HEK293 (cell line): ENCODE data around the gene PAM.

Experiments used
- CTCF ChIP-seq: fragments of 450-650 bp; formaldehyde crosslinking; IDR thresholded peaks from 2 replicates; pipeline ENCODE4 v1.5.1; 2016; ENCODE audit warnings: missing biosample characterization, missing genetic modification characterization
- EGR2 ChIP-seq: fragments of 450-650 bp; formaldehyde crosslinking; IDR thresholded peaks from 2 replicates; pipeline ENCODE4 v1.5.1; 2016; ENCODE audit warnings: low read depth, missing biosample characterization, missing genetic modification characterization
- MYNN ChIP-seq: fragments of 450-650 bp; formaldehyde crosslinking; IDR thresholded peaks from 2 replicates; pipeline ENCODE4 v1.5.1; 2016; ENCODE audit warnings: missing biosample characterization, missing genetic modification characterization, borderline replicate concordance
- PRDM1 ChIP-seq: fragments of 450-650 bp; formaldehyde crosslinking; IDR thresholded peaks from 2 replicates; pipeline ENCODE4; 2016; ENCODE audit warnings: missing biosample characterization, missing genetic modification characterization
- ZNF324 ChIP-seq: fragments of 450-650 bp; formaldehyde crosslinking; IDR thresholded peaks from 2 replicates; pipeline ENCODE4 v1.5.1; 2016; ENCODE audit warnings: missing biosample characterization, missing genetic modification characterization
- ZNF600 ChIP-seq: fragments of 450-650 bp; formaldehyde crosslinking; IDR thresholded peaks from 2 replicates; pipeline ENCODE4 v1.5.1; 2016; ENCODE audit warnings: missing biosample characterization, missing genetic modification characterization

DNA sequence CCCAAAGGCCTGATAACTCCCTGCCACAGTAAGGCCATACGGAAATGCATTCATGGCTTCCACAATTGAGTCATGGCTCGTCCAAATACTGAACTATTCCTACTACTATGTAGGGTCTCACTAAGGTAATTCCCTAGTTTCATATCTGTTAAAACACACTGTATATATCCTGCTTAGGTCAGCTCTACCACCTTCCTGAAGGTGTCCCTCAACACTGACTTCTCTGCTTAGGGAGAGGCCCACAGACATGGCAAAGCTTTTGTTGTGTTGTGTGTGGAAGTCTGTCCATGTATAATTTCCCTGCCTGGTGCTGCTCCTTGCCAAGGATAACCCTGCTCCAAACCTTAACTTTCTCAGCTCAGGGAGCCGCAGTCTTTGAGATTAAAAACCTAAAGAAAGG, 304.4 kb downstream of the PAM start:
- TF ChIP-seq EGR2 (tag by site-specific recombination) (no peak), ZNF324 (no peak), MYNN (tag by site-specific recombination) (no peak), PRDM1 (no peak), ZNF600 (tag by site-specific recombination) (no peak), CTCF (no peak)
